K562 (cell line): Measurements from ENCODE around the gene GOT2. TPM values are rescaled to one million over a fixed set of nuclear protein-coding genes. Genes with fewer than 3 reads are reported as not detected.

Experiments used
- ATAC-seq: fragments of 200-7000 bp; cut with Tn5 transposase; 3 replicates; pipeline ENCODE4 v1.9.1; 2020; ENCODE audit warnings: moderate library complexity
- BruUV-seq: library from RNA; stranded (reverse); fragments of 400-500 nt; replicated peaks from 2 replicates; lab custom pipeline; 2021; lab: Mats Ljungman, UMichigan
- CTCF ChIA-PET: fragments of 300-600 bp; formaldehyde crosslinking; extraction: SDS; loops from one replicate; lab custom pipeline; 2021; ENCODE audit warnings: low intra/inter-chr PET ratio; lab: Yijun Ruan, JAX
- POLR2A ChIA-PET: fragments of 300-600, 350-650 bp; sonication (Branson Sonifier 250); formaldehyde crosslinking; extraction: SDS; loops from one replicate; lab custom pipeline; 2021; ENCODE audit warnings: antibody characterized with exemption, inconsistent platforms; lab: Yijun Ruan, JAX
- DNase-seq, 4 experiments: peaks; one replicate each; pipeline versions ENCODE4 v3.0.0 to v3.0.0-alpha.2; 2011 to 2018; ENCODE audit warnings: low spot score in 3 of 4, mixed read lengths in 3 of 4; ENCODE audit errors: extremely low read depth in 1 of 4
- FAIRE-seq: peaks from 2 replicates; lab custom pipeline; 2011; peaks lifted over from hg19 to GRCh38; lab: Jason Lieb, UNC
- H2AFZ ChIP-seq: 2 replicates; pipeline ENCODE4 v1.6.0; 2011; ENCODE audit warnings: low read depth, low read length, control low read depth, inconsistent platforms
- H3K27ac ChIP-seq: fragments of 200-600 bp; 3 replicates; pipeline ENCODE4 v1.8.0; 2011; ENCODE audit warnings: low read depth, mild to moderate bottlenecking, control low read depth, inconsistent platforms, low read length, moderate library complexity, mixed read lengths; ENCODE audit errors: extremely low read depth
- H3K27me3 ChIP-seq, 2 experiments: fragments of 300-600 bp in 1 of 2; 2 replicates in 1 of 2; 3 replicates in 1 of 2; pipeline versions ENCODE4 v1.6.0 to v1.8.0; 2011; ENCODE audit warnings: inconsistent platforms in 2 of 2, low read length in 2 of 2, mild to moderate bottlenecking in 1 of 2, mixed read lengths in 1 of 2, moderate library complexity in 1 of 2; ENCODE audit not compliant: control insufficient read depth in 2 of 2, insufficient read depth in 2 of 2
- H3K36me3 ChIP-seq: fragments of 300-600 bp; 3 replicates; pipeline ENCODE4 v1.8.0; 2011; ENCODE audit warnings: mild to moderate bottlenecking, low read length, inconsistent platforms; ENCODE audit not compliant: control insufficient read depth, insufficient read depth
- H3K4me1 ChIP-seq, 2 experiments: fragments of 200-600 bp in 1 of 2; replicated peaks in 1 of 2; 2 replicates in 1 of 2; 3 replicates in 1 of 2; pipeline versions ENCODE4 v1.5.1 to v1.8.0; 2011; ENCODE audit warnings: inconsistent platforms in 2 of 2, low read length in 2 of 2, mild to moderate bottlenecking in 1 of 2, mixed read lengths in 1 of 2, moderate library complexity in 1 of 2; ENCODE audit not compliant: control insufficient read depth in 2 of 2, insufficient read depth in 2 of 2
- H3K4me2 ChIP-seq: 2 replicates; pipeline ENCODE4 v1.6.1; 2011; ENCODE audit warnings: low read length, control low read depth, inconsistent platforms, mixed read lengths; ENCODE audit not compliant: insufficient read depth
- H3K4me3 ChIP-seq: fragments of 200-600 bp; sonication (generic), shearing (Covaris generic); 2 replicates; pipeline ENCODE4 v1.5.1; 2016; ENCODE audit warnings: control low read depth, inconsistent platforms
- H3K79me2 ChIP-seq: fragments of 200-600 bp; 3 replicates; pipeline ENCODE4 v1.8.0; 2011; ENCODE audit warnings: low read length, inconsistent platforms; ENCODE audit not compliant: control insufficient read depth, insufficient read depth
- H3K9ac ChIP-seq, 2 experiments: 2 replicates each; pipeline versions ENCODE4 v1.6.0 to v1.6.1; 2011; ENCODE audit warnings: low read depth in 2 of 2, low read length in 2 of 2, control low read depth in 1 of 2, inconsistent platforms in 1 of 2, mild to moderate bottlenecking in 1 of 2, mixed read lengths in 1 of 2; ENCODE audit not compliant: insufficient read depth in 1 of 2
- H3K9me1 ChIP-seq: one replicate; pipeline ENCODE4 v1.6.0; 2011; ENCODE audit warnings: inconsistent platforms, mild to moderate bottlenecking, low read length, moderate library complexity; ENCODE audit not compliant: control insufficient read depth, insufficient read depth
- H3K9me3 ChIP-seq: replicated peaks from 2 replicates; pipeline ENCODE4 v1.5.1; 2011; ENCODE audit warnings: low read depth, low read length, inconsistent platforms; ENCODE audit not compliant: control insufficient read depth, insufficient read depth
- H4K20me1 ChIP-seq: replicated peaks from 2 replicates; pipeline ENCODE4 v1.6.1; 2011; ENCODE audit warnings: low read length, inconsistent platforms, mixed read lengths; ENCODE audit not compliant: control insufficient read depth, insufficient read depth
- BACH1 ChIP-seq: fragments of 200-800 bp; sonication (Bioruptor generic); IDR thresholded peaks from 2 replicates; pipeline ENCODE4 v1.6.1; 2016; ENCODE audit warnings: missing genetic modification characterization, missing compliant biosample characterization
- CC2D1A ChIP-seq: fragments of 450-650 bp; IDR thresholded peaks from 2 replicates; pipeline ENCODE4 v1.6.1; 2017; ENCODE audit warnings: mild to moderate bottlenecking
- CLOCK ChIP-seq: fragments of 250-450 bp; sonication (Bioruptor Pico); IDR thresholded peaks from 2 replicates; pipeline ENCODE4 v1.4.0; 2020; ENCODE audit warnings: mild to moderate bottlenecking, moderate library complexity, borderline replicate concordance
- DACH1 ChIP-seq: fragments of 450-650 bp; IDR thresholded peaks from 2 replicates; pipeline ENCODE4 v1.6.1; 2018; ENCODE audit not compliant: partially characterized antibody
- E2F1 ChIP-seq: sonication (generic); formaldehyde crosslinking; IDR thresholded peaks from 2 replicates; pipeline ENCODE4 v1.8.1; 2023; ENCODE audit warnings: mild to moderate bottlenecking, missing genetic modification reagents, moderate library complexity
- RNF2 ChIP-seq: sonication (generic); IDR thresholded peaks from 2 replicates; pipeline ENCODE4 v1.6.1; 2016
- TCF7 ChIP-seq: sonication (generic); IDR thresholded peaks from 2 replicates; pipeline ENCODE4 v1.6.1; 2016; ENCODE audit warnings: antibody characterized with exemption, borderline replicate concordance
- WGBS: fragments of 100-300 bp; shearing (Covaris generic); methylation state at CpG from one replicate; pipeline ENCODE4 v1.1.6; 2016; ENCODE audit warnings: low coverage, mixed read lengths; ENCODE audit not compliant: insufficient coverage; ENCODE audit errors: missing lambda C conversion rate; 5-methylcytosine and 5-hydroxymethylcytosine counted together
- in situ Hi-C: fragments of 300-500 bp; cut with MboI; formaldehyde crosslinking; loops from 4 replicates; pipeline ENCODE4 v1.15.0; 2018; ENCODE audit warnings: inconsistent platforms, mixed read lengths
- intact Hi-C: fragments of 100-400 bp; cut with micrococcal nuclease; formaldehyde crosslinking; loops from 2 replicates; pipeline ENCODE4 v1.14.2; 2022
- polyA plus RNA-seq, 8 experiments: library from polyadenylated mRNA; depleted of rRNA in 4 of 8; stranded (reverse) in 5 of 8; unstranded in 3 of 8; fragments of >200 nt; fragmentation: Nextera tagmentation in 2 of 8; fragmentation: Illumina TruSeq in 1 of 8; extraction: Ambion mirVana in 2 of 8; extraction: Trizol in 1 of 8; gene quantifications; 2 replicates each; pipeline versions ENCODE4 v1.2.1 to v1.2.3, GENCODE V29; 2011 to 2014; ENCODE audit warnings: inconsistent platforms in 1 of 8, missing spikeins in 1 of 8
- total RNA-seq, 7 experiments: library from RNA; depleted of rRNA in 6 of 7; stranded (reverse); fragments of >200 nt in 6 of 7; fragmentation: Illumina TruSeq in 2 of 7; extraction: Trizol in 2 of 7; gene quantifications; 2 replicates each; pipeline versions ENCODE4 v1.2.1 to v1.2.3, GENCODE V29; 2011 to 2021; ENCODE audit warnings: low replicate concordance in 1 of 7

GOT2 gene
- total and polyA plus RNA-seq, 9 of the 15 experiments (the other 6 are each of a cell fraction or from before 2014, with no cell fraction given) = 43.1 to 190 (median 80.2) TPM

GRCh38 chr16:58709333-58709732, 24.8 kb downstream of the GOT2 start:
- Histone ChIP-seq H3K27me3 (no peaks in the 10 kb centered on the region), H3K4me1 (no peaks in the 10 kb centered on the region), H3K4me2 (no peak overlapping the region), H4K20me1 (no peaks in the 10 kb centered on the region), H3K9me3 (no peaks in the 10 kb centered on the region), H3K27ac (no peak overlapping the region), H3K36me3 (peaks cover 68% of the 10 kb centered on the region), H3K4me3 (no peak overlapping the region), H3K9ac (no peak overlapping the region), H2AFZ (no peak overlapping the region)
- intact Hi-C loops = no loop called here
- BruUV-seq = no TSS peak
- CTCF ChIA-PET = no interaction called here
- WGBS = 93% methylated on average over 7 of the region's 7 CpGs
- no peak for FAIRE-seq
- TF ChIP-seq CC2D1A (no peak), CLOCK (CRISPR knock-in tag) (no peak), DACH1 (no peak), RNF2 (no peak), E2F1 (no peak), TCF7 (no peak), BACH1 (tag) (no peak)
- TF ChIP-seq, all 486 proteins: peak for 0
- Histone ChIP-seq H3K79me2 (no peaks in the 10 kb centered on the region), H3K9me1 (no peaks in the 10 kb centered on the region)
- in situ Hi-C loops = no loop called here
- POLR2A ChIA-PET = no interaction called here
- ATAC-seq = no peak
- DNase-seq = no peak
